OCI-LY7 (cell line): ENCODE data around the gene PIBF1. TPM values are rescaled to one million over a fixed set of nuclear protein-coding genes. Genes with fewer than 3 reads are reported as not detected.

Experiments used
- BruUV-seq: library from RNA; stranded (reverse); fragments of 400-500 nt; replicated peaks from 2 replicates; lab custom pipeline; 2021; lab: Mats Ljungman, UMichigan
- CTCF ChIA-PET: fragments of 300-600 bp; sonication (Branson Sonifier 250); formaldehyde crosslinking; loops from one replicate; lab custom pipeline; 2022; ENCODE audit warnings: antibody characterized with exemption; ENCODE audit not compliant: unreplicated experiment; lab: Charles Lee
- POLR2A ChIA-PET: fragments of 300-600 bp; sonication (Branson Sonifier 250); formaldehyde crosslinking; loops from one replicate; lab custom pipeline; 2022; ENCODE audit warnings: antibody characterized with exemption; lab: Charles Lee
- DNase-seq: peaks from one replicate; pipeline ENCODE4 v3.0.0-alpha.2; 2015; ENCODE audit warnings: low spot score
- H2AFZ ChIP-seq: fragments of 200-600 bp; sonication (generic), shearing (Covaris generic); 2 replicates; pipeline ENCODE4 v1.6.1; 2014; ENCODE audit warnings: mild to moderate bottlenecking, antibody characterized with exemption, low read length, moderate library complexity
- H3K27ac ChIP-seq: fragments of 200-600 bp; sonication (generic); 2 replicates; pipeline ENCODE4 v1.5.1; 2014; ENCODE audit warnings: mixed run types, low read depth, mild to moderate bottlenecking, moderate library complexity, low read length, inconsistent platforms; ENCODE audit not compliant: poor library complexity, severe bottlenecking
- H3K36me3 ChIP-seq: fragments of 200-600 bp; sonication (generic); 2 replicates; pipeline ENCODE4 v1.6.1; 2014; ENCODE audit warnings: mild to moderate bottlenecking, antibody characterized with exemption, low read length, moderate library complexity, mixed read lengths; ENCODE audit not compliant: insufficient read depth
- H3K4me1 ChIP-seq: fragments of 200-600 bp; sonication (generic); 2 replicates; pipeline ENCODE4 v1.5.1; 2014; ENCODE audit warnings: mild to moderate bottlenecking, low read length; ENCODE audit not compliant: insufficient read depth, poor library complexity, severe bottlenecking
- H3K4me2 ChIP-seq: fragments of 200-600 bp; sonication (generic); 2 replicates; pipeline ENCODE4 v1.6.1; 2014; ENCODE audit warnings: mild to moderate bottlenecking, low read length
- H3K4me3 ChIP-seq: fragments of 200-600 bp; sonication (generic); 2 replicates; pipeline ENCODE4 v1.5.1; 2014; ENCODE audit warnings: mild to moderate bottlenecking, low read depth, low read length; ENCODE audit not compliant: poor library complexity, severe bottlenecking
- H3K79me2 ChIP-seq: fragments of 200-600 bp; sonication (generic); 2 replicates; pipeline ENCODE4 v1.6.1; 2016; ENCODE audit warnings: low read depth, mild to moderate bottlenecking, low read length, moderate library complexity, mixed read lengths; ENCODE audit not compliant: insufficient read depth
- H3K9me2 ChIP-seq: fragments of 200-600 bp; sonication (generic); 2 replicates; pipeline ENCODE4 v1.6.1; 2016; ENCODE audit warnings: mild to moderate bottlenecking, low read length, mixed read lengths; ENCODE audit not compliant: insufficient read depth
- H3K9me3 ChIP-seq: fragments of 200-600 bp; sonication (generic); 2 replicates; pipeline ENCODE4 v1.6.1; 2014; ENCODE audit warnings: mild to moderate bottlenecking, mixed run types, low read length, mixed read lengths
- H4K20me1 ChIP-seq: fragments of 200-600 bp; sonication (generic); 2 replicates; pipeline ENCODE4 v1.6.1; 2014; ENCODE audit warnings: mild to moderate bottlenecking, antibody characterized with exemption, low read length, moderate library complexity, mixed read lengths; ENCODE audit not compliant: insufficient read depth
- CTCF ChIP-seq: fragments of 200-600 bp; sonication (generic); conservative IDR thresholded peaks from 2 replicates; pipeline ENCODE4 v1.5.1; 2014; ENCODE audit warnings: mild to moderate bottlenecking, antibody characterized with exemption, low read length, moderate library complexity, mixed read lengths
- EZH2phosphoT487 ChIP-seq: fragments of 200-600 bp; sonication (generic); IDR thresholded peaks from 2 replicates; pipeline ENCODE4 v1.6.1; 2018; ENCODE audit warnings: low read depth, borderline replicate concordance, mild to moderate bottlenecking, mixed run types, antibody characterized with exemption, low read length, moderate library complexity, mixed read lengths
- intact Hi-C: fragments of 100-400 bp; cut with micrococcal nuclease; formaldehyde crosslinking; loops from one replicate; pipeline ENCODE4 v1.10.0; 2022; ENCODE audit not compliant: unreplicated experiment
- total RNA-seq, 2 experiments: library from RNA; depleted of rRNA in 1 of 2; stranded (reverse); fragments of >200 nt in 1 of 2; shearing (Covaris generic) in 1 of 2; gene quantifications; 2 replicates each; pipeline ENCODE4 v1.2.3, GENCODE V29; 2014 to 2022

The PIBF1 gene
- total RNA-seq, 2 experiments from 2014 or later, result 23.2 to 33.7 TPM

GRCh38 chr13:73036566-73036965 lies 254.6 kb downstream of the PIBF1 start:
- no peaks in the 10 kb centered on the region for H3K79me2 ChIP-seq
- DNase-seq, result no peak
- H3K9me3 ChIP-seq, result no peaks in the 10 kb centered on the region
- H3K9me2 ChIP-seq, result no peaks in the 10 kb centered on the region
- H3K4me2 ChIP-seq, result no peak overlapping the region
- intact Hi-C loops, result no loop called here
- H3K27ac ChIP-seq, result no peak overlapping the region
- POLR2A ChIA-PET, result no interaction called here
- no peak overlapping the region for H2AFZ ChIP-seq
- no peaks in the 10 kb centered on the region for H4K20me1 ChIP-seq
- no peaks in the 10 kb centered on the region for H3K4me1 ChIP-seq
- no peak for TF ChIP-seq CTCF
- no peak for TF ChIP-seq EZH2phosphoT487
- H3K4me3 ChIP-seq, result no peak overlapping the region
- H3K36me3 ChIP-seq, result no peaks in the 10 kb centered on the region
- CTCF ChIA-PET, result no interaction called here
- BruUV-seq, result no TSS peak

GRCh38 chr13:73038064-73038463 lies 256.1 kb downstream of the PIBF1 start:
- Histone ChIP-seq H3K9me3 (no peaks in the 10 kb centered on the region), H3K4me2 (no peak overlapping the region), H3K36me3 (no peaks in the 10 kb centered on the region), H3K4me1 (no peaks in the 10 kb centered on the region), H3K4me3 (no peak overlapping the region), H4K20me1 (no peaks in the 10 kb centered on the region), H3K9me2 (no peaks in the 10 kb centered on the region), H3K27ac (no peak overlapping the region), H3K79me2 (no peaks in the 10 kb centered on the region), H2AFZ (no peak overlapping the region)
- DNase-seq, result no peak
- POLR2A ChIA-PET, result interaction anchor here (0.6 to 0.8 kb wide), 2 partner anchors 23 to 80 kb away, joined by 3 to 7 read pairs; no protein-coding TSS in a partner anchor
- TF ChIP-seq EZH2phosphoT487, result no peak
- no peak for TF ChIP-seq CTCF
- intact Hi-C loops, result no loop called here
- no TSS peak for BruUV-seq
- CTCF ChIA-PET, result no interaction called here

- no peak overlapping the region for H2AFZ ChIP-seq
Observed at GRCh38 chr13:73039201-73040108, 257.5 kb downstream of the PIBF1 start.

More at GRCh38 chr13:73039201-73040108, 257.5 kb downstream of the PIBF1 start:
- Histone ChIP-seq H3K4me3 (no peak overlapping the region), H3K9me2 (no peaks in the 10 kb centered on the region), H4K20me1 (no peaks in the 10 kb centered on the region), H3K4me1 (no peaks in the 10 kb centered on the region), H3K27ac (no peak overlapping the region), H3K4me2 (no peak overlapping the region), H3K79me2 (no peaks in the 10 kb centered on the region), H3K9me3 (no peaks in the 10 kb centered on the region), H3K36me3 (no peaks in the 10 kb centered on the region)
- intact Hi-C loops, result no loop called here
- BruUV-seq, result no TSS peak
- no peak for DNase-seq
- TF ChIP-seq CTCF (no peak), EZH2phosphoT487 (no peak)
- ChIA-PET CTCF (no interaction called here), POLR2A (interaction anchor here (0.7 kb wide), 1 partner anchor 123 kb away, joined by 3 read pairs; no protein-coding TSS in a partner anchor)
